SKM-1 (cell line): ENCODE measurements around the gene SPATA1.
A peak's percentile ranks its signal among the peaks of the same experiment; 100 is the strongest.
"Not testable (repeated sequence)": the region's sequence is repeated elsewhere in the genome, so short reads cannot be mapped to it uniquely, and the experiment has no call there.

Experiments
- DNase-seq: peaks from one replicate; lab custom pipeline; 2025; ENCODE audit not compliant: unreplicated experiment; lab: John Stamatoyannopoulos, UW

The SPATA1 gene

GRCh38 chr1:84506002-84506728 is at the start of gene SPATA1, which contains the start of gene GNG5:
Gene SPATA1, plus strand, starts transcription at chr1:84506386. Its CDS starts 9,974 bp downstream, at chr1:84516360.
Gene GNG5, minus strand, starts transcription at chr1:84506581. Its CDS starts 490 bp downstream, at chr1:84506091.
- DNase-seq, result peak; percentile 87

- no peak for DNase-seq
These were observed 44.1 kb upstream of the SPATA1 start for GRCh38 chr1:84462118-84462517.

GRCh38 chr1:84467298-84467697 is 38.9 kb upstream of the SPATA1 start:
- DNase-seq, result no peak

- no peak for DNase-seq
These were observed 30.0 kb upstream of the SPATA1 start for GRCh38 chr1:84476225-84476624.

- DNase-seq, result peak; percentile 51
These were observed 27.0 kb upstream of the SPATA1 start, which contains the start of gene RPF1 for GRCh38 chr1:84478876-84479868. Gene RPF1, plus strand, starts transcription at chr1:84479266. Its CDS starts 16 bp downstream, at chr1:84479282.

- DNase-seq, result no peak
These were observed 26.2 kb upstream of the SPATA1 start for GRCh38 chr1:84479998-84480397.

- DNase-seq, result no peak
These were observed 25.5 kb upstream of the SPATA1 start for GRCh38 chr1:84480650-84481049.

GRCh38 chr1:84481317-84481716 is 24.9 kb upstream of the SPATA1 start:
- no peak for DNase-seq

- DNase-seq, result no peak
These were observed 18.1 kb upstream of the SPATA1 start for GRCh38 chr1:84488107-84488506.

- no peak for DNase-seq
These were observed 16.4 kb upstream of the SPATA1 start for GRCh38 chr1:84489766-84490165.

- DNase-seq, result no peak
These were observed 13.5 kb upstream of the SPATA1 start for GRCh38 chr1:84492726-84493125.

GRCh38 chr1:84493747-84494146 is 12.4 kb upstream of the SPATA1 start:
- no peak for DNase-seq

GRCh38 chr1:84496498-84496897 is 9.7 kb upstream of the SPATA1 start:
- no peak for DNase-seq

GRCh38 chr1:84497631-84498275 is 8.4 kb upstream of the SPATA1 start:
- DNase-seq, result no peak

- no peak for DNase-seq
These were observed 3.3 kb upstream of the SPATA1 start for GRCh38 chr1:84502927-84503326.

GRCh38 chr1:84504580-84505492 is 1.4 kb upstream of the SPATA1 start:
- DNase-seq, result no peak

GRCh38 chr1:84505493-84506001 is 639 bp upstream of the SPATA1 start:
- peak; percentile 58 for DNase-seq

- DNase-seq, result no peak
These were observed 705 bp downstream of the SPATA1 start for GRCh38 chr1:84506729-84507453.

GRCh38 chr1:84507887-84508286 is 1.7 kb downstream of the SPATA1 start:
- DNase-seq, result not testable (repeated sequence)
